ENCODE data around the gene P2RX1. TPM values are rescaled to one million over a fixed set of nuclear protein-coding genes. Genes with fewer than 3 reads are reported as not detected.
A peak's percentile ranks its signal among the peaks of the same experiment; 100 is the strongest.

The P2RX1 gene
- total RNA-seq, 2 experiments from 2014 or later: 0.82 to 1.00 TPM

GRCh38 chr17:3890878-3891219, 25.4 kb downstream of the P2RX1 start:
- no peak for DNase-seq
- H3K9me3 Mint-ChIP-seq: no peaks in the 10 kb centered on the region
- no peak for ATAC-seq (ENCODE audit: low read depth)
- H3K4me1 Mint-ChIP-seq: peaks cover 39% of the 10 kb centered on the region
- peak overlapping the region; percentile 79 for H3K27ac Mint-ChIP-seq
- POLR2A ChIA-PET: no interaction called here
- H3K36me3 Mint-ChIP-seq: no peaks in the 10 kb centered on the region
- H3K27me3 Mint-ChIP-seq: peaks cover 2% of the 10 kb centered on the region
- H3K4me3 Mint-ChIP-seq: no peak overlapping the region

- Mint-ChIP-seq H3K9me3 (no peaks in the 10 kb centered on the region), H3K4me1 (peaks cover 39% of the 10 kb centered on the region)
- POLR2A ChIA-PET: interaction anchor here (0.6 to 1.3 kb wide), 2 partner anchors 75 to 149 kb away, joined by 4 to 5 read pairs; no protein-coding TSS in a partner anchor
These were observed 26.0 kb downstream of the P2RX1 start for GRCh38 chr17:3890082-3890877.

GRCh38 chr17:3889325-3890012, 26.8 kb downstream of the P2RX1 start:
- Mint-ChIP-seq H3K4me1 (peaks cover 36% of the 10 kb centered on the region), H3K9me3 (no peaks in the 10 kb centered on the region), H3K27ac (no peak overlapping the region), H3K27me3 (peaks cover 2% of the 10 kb centered on the region), H3K4me3 (no peak overlapping the region), H3K36me3 (no peaks in the 10 kb centered on the region)
- ATAC-seq (ENCODE audit: low read depth): no peak
- no peak for DNase-seq
- POLR2A ChIA-PET: interaction anchor here (0.6 to 1.3 kb wide), 2 partner anchors 75 to 148 kb away, joined by 4 to 5 read pairs; no protein-coding TSS in a partner anchor

More at GRCh38 chr17:3890082-3890877, 26.0 kb downstream of the P2RX1 start:
- H3K4me3 Mint-ChIP-seq: peak overlapping the region; percentile 12
- DNase-seq (no peak), ATAC-seq (ENCODE audit: low read depth) (no peak)
- H3K27me3 Mint-ChIP-seq: peaks cover 2% of the 10 kb centered on the region
- no peaks in the 10 kb centered on the region for H3K36me3 Mint-ChIP-seq
- peak overlapping the region; percentile 79 for H3K27ac Mint-ChIP-seq

- POLR2A ChIA-PET: no interaction called here
- ATAC-seq (ENCODE audit: low read depth): no peak
- peaks cover 32% of the 10 kb centered on the region for H3K4me1 Mint-ChIP-seq
- H3K9me3 Mint-ChIP-seq: no peaks in the 10 kb centered on the region
- peaks cover 2% of the 10 kb centered on the region for H3K27me3 Mint-ChIP-seq
- no peak overlapping the region for H3K27ac Mint-ChIP-seq
- no peaks in the 10 kb centered on the region for H3K36me3 Mint-ChIP-seq
- H3K4me3 Mint-ChIP-seq: no peak overlapping the region
- no peak for DNase-seq
These were observed 27.7 kb downstream of the P2RX1 start for GRCh38 chr17:3888343-3889171.

GRCh38 chr17:3887804-3888203, 28.5 kb downstream of the P2RX1 start:
- no peak overlapping the region for H3K4me3 Mint-ChIP-seq
- no peaks in the 10 kb centered on the region for H3K36me3 Mint-ChIP-seq
- H3K27ac Mint-ChIP-seq: peak overlapping the region; percentile 83
- DNase-seq: no peak
- POLR2A ChIA-PET: no interaction called here
- H3K4me1 Mint-ChIP-seq: peaks cover 31% of the 10 kb centered on the region
- ATAC-seq (ENCODE audit: low read depth): no peak
- H3K27me3 Mint-ChIP-seq: peaks cover 2% of the 10 kb centered on the region
- H3K9me3 Mint-ChIP-seq: no peaks in the 10 kb centered on the region

- POLR2A ChIA-PET: no interaction called here
- no peaks in the 10 kb centered on the region for H3K9me3 Mint-ChIP-seq
- DNase-seq (no peak), ATAC-seq (ENCODE audit: low read depth) (no peak)
- peak overlapping the region; percentile 75 for H3K27ac Mint-ChIP-seq
- H3K4me3 Mint-ChIP-seq: peak overlapping the region; percentile 67
- no peaks in the 10 kb centered on the region for H3K36me3 Mint-ChIP-seq
- peaks cover 31% of the 10 kb centered on the region for H3K4me1 Mint-ChIP-seq
- peaks cover 2% of the 10 kb centered on the region for H3K27me3 Mint-ChIP-seq
These were observed 28.9 kb downstream of the P2RX1 start for GRCh38 chr17:3887394-3887793.

GRCh38 chr17:3886776-3887175, 29.5 kb downstream of the P2RX1 start:
- Mint-ChIP-seq H3K36me3 (no peaks in the 10 kb centered on the region), H3K27me3 (peaks cover 2% of the 10 kb centered on the region), H3K4me3 (peak overlapping the region; percentile 67), H3K4me1 (peaks cover 31% of the 10 kb centered on the region), H3K9me3 (no peaks in the 10 kb centered on the region), H3K27ac (peak overlapping the region; percentile 75)
- POLR2A ChIA-PET: no interaction called here
- DNase-seq: peak; percentile 45
- peak; percentile 83 for ATAC-seq (ENCODE audit: low read depth)

- no peak for DNase-seq
- H3K27me3 Mint-ChIP-seq: no peaks in the 10 kb centered on the region
- peaks cover 24% of the 10 kb centered on the region for H3K4me1 Mint-ChIP-seq
- no peak for ATAC-seq (ENCODE audit: low read depth)
- H3K4me3 Mint-ChIP-seq: peak overlapping the region; percentile 67
- peak overlapping the region; percentile 75 for H3K27ac Mint-ChIP-seq
- POLR2A ChIA-PET: no interaction called here
- no peaks in the 10 kb centered on the region for H3K36me3 Mint-ChIP-seq
- no peaks in the 10 kb centered on the region for H3K9me3 Mint-ChIP-seq
These were observed 30.3 kb downstream of the P2RX1 start for GRCh38 chr17:3885970-3886369.

GRCh38 chr17:3885271-3885670, 31.0 kb downstream of the P2RX1 start:
- H3K27ac Mint-ChIP-seq: no peak overlapping the region
- POLR2A ChIA-PET: interaction anchor here (1.5 to 2.0 kb wide), 2 partner anchors 7 to 9 kb away, joined by 4 to 5 read pairs; partner anchors contain the start of gene CAMKK1
- no peaks in the 10 kb centered on the region for H3K36me3 Mint-ChIP-seq
- no peaks in the 10 kb centered on the region for H3K27me3 Mint-ChIP-seq
- peaks cover 19% of the 10 kb centered on the region for H3K4me1 Mint-ChIP-seq
- no peak overlapping the region for H3K4me3 Mint-ChIP-seq
- DNase-seq: no peak
- ATAC-seq (ENCODE audit: low read depth): no peak
- H3K9me3 Mint-ChIP-seq: no peaks in the 10 kb centered on the region

- no peaks in the 10 kb centered on the region for H3K9me3 Mint-ChIP-seq
- POLR2A ChIA-PET: interaction anchor here (1.5 to 2.0 kb wide), 2 partner anchors 9 to 10 kb away, joined by 4 to 5 read pairs; partner anchors contain the start of gene CAMKK1
- peaks cover 19% of the 10 kb centered on the region for H3K4me1 Mint-ChIP-seq
- no peak for DNase-seq
- no peaks in the 10 kb centered on the region for H3K27me3 Mint-ChIP-seq
- H3K27ac Mint-ChIP-seq: no peak overlapping the region
- H3K4me3 Mint-ChIP-seq: no peak overlapping the region
- H3K36me3 Mint-ChIP-seq: no peaks in the 10 kb centered on the region
- no peak for ATAC-seq (ENCODE audit: low read depth)
These were observed 32.1 kb downstream of the P2RX1 start for GRCh38 chr17:3884188-3884587.

GRCh38 chr17:3882276-3882675, 34.0 kb downstream of the P2RX1 start:
- Mint-ChIP-seq H3K36me3 (no peaks in the 10 kb centered on the region), H3K4me3 (no peak overlapping the region), H3K27me3 (no peaks in the 10 kb centered on the region), H3K4me1 (peaks cover 14% of the 10 kb centered on the region), H3K27ac (no peak overlapping the region), H3K9me3 (no peaks in the 10 kb centered on the region)
- no peak for DNase-seq
- no peak for ATAC-seq (ENCODE audit: low read depth)
- POLR2A ChIA-PET: no interaction called here

- ATAC-seq (ENCODE audit: low read depth) (no peak), DNase-seq (no peak)
- Mint-ChIP-seq H3K27me3 (no peaks in the 10 kb centered on the region), H3K4me3 (no peak overlapping the region), H3K36me3 (no peaks in the 10 kb centered on the region), H3K4me1 (peaks cover 2% of the 10 kb centered on the region), H3K9me3 (no peaks in the 10 kb centered on the region), H3K27ac (no peak overlapping the region)
- POLR2A ChIA-PET: no interaction called here
These were observed 35.3 kb downstream of the P2RX1 start for GRCh38 chr17:3880983-3881382.

Data from activated naive CD8-positive, alpha-beta T cell treated with anti-CD3 and anti-CD28 coated beads, Interleukin-2, amount 10 ng/mL, durations not matched to agents 7 days and 5 days (primary cell).